ENCODE results near the gene AFG1L. TPM values are rescaled to one million over a fixed set of nuclear protein-coding genes. Genes with fewer than 3 reads are reported as not detected.
A peak's percentile ranks its signal among the peaks of the same experiment; 100 is the strongest.
"Not testable (repeated sequence)": the region's sequence is repeated elsewhere in the genome, so short reads cannot be mapped to it uniquely, and the experiment has no call there.

AFG1L gene
- total RNA-seq, 1 experiment from 2014 or later = 4.9 TPM

- Histone ChIP-seq H3K4me1 (ENCODE audit: control insufficient read depth in 1 of 2, insufficient read depth in 2 of 2, low read length in 2 of 2) (peaks cover 43 to 56% of the 10 kb centered on the region in 2 experiments), H3K9ac (ENCODE audit: low read length) (peak within 1 kb of the TSS; percentile 77), H3K79me2 (ENCODE audit: insufficient read depth, low read length) (peaks cover 42% of the 10 kb centered on the region), H3K9me3 (ENCODE audit: control insufficient read depth in 1 of 2, insufficient read depth in 1 of 2, low read depth in 1 of 2, low read length in 2 of 2) (no peaks in the 10 kb centered on the region), H3K4me3 (replicated peaks in 1 of 2; ENCODE audit: low read depth in 1 of 2, low read length in 2 of 2) (peak within 1 kb of the TSS; percentile 86), H2AFZ (ENCODE audit: low read depth, low read length, poor library complexity, severe bottlenecking) (no peak within 1 kb of the TSS), H3K27ac (ENCODE audit: low read depth, low read length) (peak within 1 kb of the TSS; percentile 84), H3K9me2 (ENCODE audit: insufficient read depth) (no peaks in the 10 kb centered on the region), H3K27me3 (ENCODE audit: insufficient read depth, low read length) (no peaks in the 10 kb centered on the region), H3K36me3 (ENCODE audit: control insufficient read depth in 1 of 2, insufficient read depth in 2 of 2, low read length in 2 of 2) (no peaks in the 10 kb centered on the region), H3K4me2 (ENCODE audit: low read length) (peak within 1 kb of the TSS; percentile 92), H4K20me1 (ENCODE audit: insufficient read depth) (peaks cover 4% of the 10 kb centered on the region; the same call in 1 of the 2 replicates)
- intact Hi-C loops (cut with micrococcal nuclease) = loop anchor here (5.0 kb wide), 2 partner anchors 112 to 822 kb away; partner anchors contain the start of gene CD164
- DNase-seq (ENCODE audit: low read depth, low spot score) = peak; percentile 76
- ATAC-seq = peak; percentile 56
- RAD21 ChIA-PET (ENCODE audit: low non-redundant PET in 1 of 2, low total read pairs in 2 of 2, uncharacterized antibody in 2 of 2, unreplicated experiment in 2 of 2) = interaction anchor here in 1 of 2 experiments (0.6 kb wide), 1 partner anchor 28 kb away, joined by 4 read pairs; no protein-coding TSS in a partner anchor
- CTCF ChIA-PET = interaction anchor here (1.5 kb wide), 1 partner anchor 334 kb away, joined by 3 read pairs; no protein-coding TSS in a partner anchor
- POLR2A ChIA-PET = interaction anchor here (0.8 to 1.6 kb wide), 8 partner anchors 59 to 534 kb away, joined by 3 to 5 read pairs (median 4); partner anchors contain the start of genes ARMC2, CEP57L1 and SESN1
- no TSS peak for BruUV-seq (replicated peaks)
- TF ChIP-seq, protein P1, sequence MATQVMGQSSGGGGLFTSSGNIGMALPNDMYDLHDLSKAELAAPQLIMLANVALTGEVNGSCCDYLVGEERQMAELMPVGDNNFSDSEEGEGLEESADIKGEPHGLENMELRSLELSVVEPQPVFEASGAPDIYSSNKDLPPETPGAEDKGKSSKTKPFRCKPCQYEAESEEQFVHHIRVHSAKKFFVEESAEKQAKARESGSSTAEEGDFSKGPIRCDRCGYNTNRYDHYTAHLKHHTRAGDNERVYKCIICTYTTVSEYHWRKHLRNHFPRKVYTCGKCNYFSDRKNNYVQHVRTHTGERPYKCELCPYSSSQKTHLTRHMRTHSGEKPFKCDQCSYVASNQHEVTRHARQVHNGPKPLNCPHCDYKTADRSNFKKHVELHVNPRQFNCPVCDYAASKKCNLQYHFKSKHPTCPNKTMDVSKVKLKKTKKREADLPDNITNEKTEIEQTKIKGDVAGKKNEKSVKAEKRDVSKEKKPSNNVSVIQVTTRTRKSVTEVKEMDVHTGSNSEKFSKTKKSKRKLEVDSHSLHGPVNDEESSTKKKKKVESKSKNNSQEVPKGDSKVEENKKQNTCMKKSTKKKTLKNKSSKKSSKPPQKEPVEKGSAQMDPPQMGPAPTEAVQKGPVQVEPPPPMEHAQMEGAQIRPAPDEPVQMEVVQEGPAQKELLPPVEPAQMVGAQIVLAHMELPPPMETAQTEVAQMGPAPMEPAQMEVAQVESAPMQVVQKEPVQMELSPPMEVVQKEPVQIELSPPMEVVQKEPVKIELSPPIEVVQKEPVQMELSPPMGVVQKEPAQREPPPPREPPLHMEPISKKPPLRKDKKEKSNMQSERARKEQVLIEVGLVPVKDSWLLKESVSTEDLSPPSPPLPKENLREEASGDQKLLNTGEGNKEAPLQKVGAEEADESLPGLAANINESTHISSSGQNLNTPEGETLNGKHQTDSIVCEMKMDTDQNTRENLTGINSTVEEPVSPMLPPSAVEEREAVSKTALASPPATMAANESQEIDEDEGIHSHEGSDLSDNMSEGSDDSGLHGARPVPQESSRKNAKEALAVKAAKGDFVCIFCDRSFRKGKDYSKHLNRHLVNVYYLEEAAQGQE (IDR thresholded peaks at IDR 0.05; ENCODE audit: low read depth) = no peak
- TF ChIP-seq POLR2A (IDR thresholded peaks at IDR 0.05; ENCODE audit: borderline replicate concordance, extremely low read depth, insufficient read depth, insufficient read length) (peak; percentile 70), YY1 (IDR thresholded peaks at IDR 0.05; ENCODE audit: extremely low read depth, insufficient replicate concordance, low read depth, low read length) (no peak), TCF7L2 (IDR thresholded peaks at IDR 0.05; ENCODE audit: borderline replicate concordance, extremely low read depth, insufficient read depth, insufficient read length) (peak; percentile 15), CBX3 (IDR thresholded peaks at IDR 0.05; ENCODE audit: low read depth) (no peak), POLR2AphosphoS5 (IDR thresholded peaks at IDR 0.05; ENCODE audit: low read depth, low read length) (peak; percentile 97), SP1 (IDR thresholded peaks at IDR 0.05; ENCODE audit: low read depth) (no peak), ZFX (IDR thresholded peaks at IDR 0.05) (no peak; the same call in 1 of the 2 replicates), EGR1 (IDR thresholded peaks at IDR 0.05; ENCODE audit: low read depth) (no peak), EZH2 (IDR thresholded peaks at IDR 0.05) (no peak), SRF (IDR thresholded peaks at IDR 0.05; ENCODE audit: low read depth) (no peak), ZNF274 (IDR thresholded peaks at IDR 0.05; ENCODE audit: low read depth, low read length) (no peak), EZH2phosphoT487 (IDR thresholded peaks at IDR 0.05; ENCODE audit: borderline replicate concordance) (no peak), MAX (IDR thresholded peaks at IDR 0.05) (no peak), CEBPB (IDR thresholded peaks at IDR 0.05; ENCODE audit: low read depth) (no peak), JUND (IDR thresholded peaks at IDR 0.05) (no peak)
These were observed 265.8 kb downstream of the AFG1L start, which contains the start of gene FOXO3 for GRCh38 chr6:108560463-108561308. Gene FOXO3 (plus strand): TSS chr6:108560917. CDS start chr6:108561209, 292 bp downstream.

GRCh38 chr6:108561309-108561647, 266.4 kb downstream of the AFG1L start:
- peak overlapping the region; percentile 92 for H3K4me2 ChIP-seq (ENCODE audit: low read length)
- intact Hi-C loops (cut with micrococcal nuclease) = loop anchor here (5.0 kb wide), 2 partner anchors 111 to 821 kb away; partner anchors contain the start of gene CD164
- DNase-seq (ENCODE audit: low read depth, low spot score); H3K9me2 ChIP-seq (ENCODE audit: insufficient read depth); ATAC-seq; H4K20me1 ChIP-seq (ENCODE audit: insufficient read depth); H2AFZ ChIP-seq (ENCODE audit: low read depth, low read length, poor library complexity, severe bottlenecking); H3K36me3 ChIP-seq (ENCODE audit: control insufficient read depth in 1 of 2, insufficient read depth in 2 of 2, low read length in 2 of 2); POLR2A ChIA-PET; H3K27me3 ChIP-seq (ENCODE audit: insufficient read depth, low read length); BruUV-seq (replicated peaks); RAD21 ChIA-PET (ENCODE audit: low non-redundant PET in 1 of 2, low total read pairs in 2 of 2, uncharacterized antibody in 2 of 2, unreplicated experiment in 2 of 2); H3K9me3 ChIP-seq (ENCODE audit: control insufficient read depth in 1 of 2, insufficient read depth in 1 of 2, low read depth in 1 of 2, low read length in 2 of 2); CTCF ChIA-PET: not testable (repeated sequence)
- peak overlapping the region; percentile 45; the same call in 1 of the 2 replicates for H3K27ac ChIP-seq (ENCODE audit: low read depth, low read length)
- H3K4me1 ChIP-seq (ENCODE audit: control insufficient read depth in 1 of 2, insufficient read depth in 2 of 2, low read length in 2 of 2) = peaks cover 48 to 62% of the 10 kb centered on the region in 2 experiments
- H3K9ac ChIP-seq (ENCODE audit: low read length) = peak overlapping the region; percentile 77
- H3K4me3 ChIP-seq (replicated peaks in 1 of 2; ENCODE audit: low read depth in 1 of 2, low read length in 2 of 2) = peak overlapping the region; percentile 52 to 86
- H3K79me2 ChIP-seq (ENCODE audit: insufficient read depth, low read length) = peaks cover 47% of the 10 kb centered on the region

Data from HCT116 (cell line).